H1 (cell line): ENCODE data around the gene AGBL4.

ENCODE experiments used
- CEBPB ChIP-seq: IDR thresholded peaks from 2 replicates; pipeline ENCODE4 v1.6.1; 2012; ENCODE audit warnings: low read depth, low read length
- CHD2 ChIP-seq: IDR thresholded peaks from 2 replicates; pipeline ENCODE4 v1.6.1; 2012; ENCODE audit warnings: low read length, improper control_type of control experiment
- GTF2F1 ChIP-seq: IDR thresholded peaks from 2 replicates; pipeline ENCODE4 v1.6.1; 2012; ENCODE audit warnings: low read depth, low read length, improper control_type of control experiment, borderline replicate concordance
- MAX ChIP-seq: IDR thresholded peaks from 2 replicates; pipeline ENCODE4 v1.6.1; 2012; ENCODE audit warnings: inconsistent platforms
- POLR2A ChIP-seq, 2 experiments: IDR thresholded peaks; 1 replicate in 1 of 2; 2 replicates in 1 of 2; pipeline ENCODE4 v1.6.1; 2011; ENCODE audit warnings: low read depth in 2 of 2, low read length in 2 of 2, mild to moderate bottlenecking in 2 of 2; ENCODE audit errors: control extremely low read depth in 1 of 2
- ZNF274 ChIP-seq: IDR thresholded peaks from 2 replicates; pipeline ENCODE4 v1.7.0; 2012; ENCODE audit warnings: low read length, borderline replicate concordance; ENCODE audit errors: extremely low read depth
- TF ChIP-seq, protein P1 (sequence below): IDR thresholded peaks from 2 replicates; pipeline ENCODE4 v1.6.1; 2012; ENCODE audit warnings: low read length, inconsistent platforms
- TF ChIP-seq, protein P2 (sequence below), 3 experiments: IDR thresholded peaks; 1 replicate in 2 of 3; 2 replicates in 1 of 3; pipeline versions ENCODE4 v1.5.1 to v1.6.1; 2011; ENCODE audit warnings: low read length in 3 of 3, mild to moderate bottlenecking in 3 of 3, inconsistent platforms in 2 of 3, low read depth in 1 of 3, moderate library complexity in 1 of 3; ENCODE audit not compliant: insufficient read depth in 1 of 3; ENCODE audit errors: control extremely low read depth in 1 of 3

DNA sequence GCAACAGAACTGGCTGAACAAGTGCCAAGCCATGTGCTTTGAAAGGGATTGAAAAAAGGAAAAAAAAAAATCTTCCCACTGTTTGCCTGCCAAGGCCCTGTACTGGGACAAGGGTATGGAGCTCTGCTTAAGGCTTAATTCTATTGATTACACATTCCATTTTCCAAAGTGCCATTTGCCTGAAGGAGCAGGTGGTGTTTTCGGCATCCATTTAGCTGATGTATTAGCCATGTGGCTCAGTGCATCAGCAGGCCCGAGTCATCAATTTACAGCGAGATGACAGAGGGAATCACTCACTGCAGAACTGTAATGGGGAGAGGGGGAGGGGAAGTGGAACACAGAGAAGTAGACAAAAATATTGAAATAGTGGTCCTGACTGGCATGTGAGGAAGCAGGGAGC lies 1102.9 kb downstream of the AGBL4 start:
- no peak for TF ChIP-seq CHD2
- no peak for TF ChIP-seq POLR2A (IDR thresholded peaks at IDR 0.05; ENCODE audit: control extremely low read depth in 1 of 2, low read depth in 2 of 2, low read length in 2 of 2)
- TF ChIP-seq, protein P1, sequence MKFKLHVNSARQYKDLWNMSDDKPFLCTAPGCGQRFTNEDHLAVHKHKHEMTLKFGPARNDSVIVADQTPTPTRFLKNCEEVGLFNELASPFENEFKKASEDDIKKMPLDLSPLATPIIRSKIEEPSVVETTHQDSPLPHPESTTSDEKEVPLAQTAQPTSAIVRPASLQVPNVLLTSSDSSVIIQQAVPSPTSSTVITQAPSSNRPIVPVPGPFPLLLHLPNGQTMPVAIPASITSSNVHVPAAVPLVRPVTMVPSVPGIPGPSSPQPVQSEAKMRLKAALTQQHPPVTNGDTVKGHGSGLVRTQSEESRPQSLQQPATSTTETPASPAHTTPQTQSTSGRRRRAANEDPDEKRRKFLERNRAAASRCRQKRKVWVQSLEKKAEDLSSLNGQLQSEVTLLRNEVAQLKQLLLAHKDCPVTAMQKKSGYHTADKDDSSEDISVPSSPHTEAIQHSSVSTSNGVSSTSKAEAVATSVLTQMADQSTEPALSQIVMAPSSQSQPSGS = no peak
- TF ChIP-seq MAX = no peak
- TF ChIP-seq GTF2F1 = no peak
- TF ChIP-seq ZNF274 = no peak
- TF ChIP-seq, protein P2, sequence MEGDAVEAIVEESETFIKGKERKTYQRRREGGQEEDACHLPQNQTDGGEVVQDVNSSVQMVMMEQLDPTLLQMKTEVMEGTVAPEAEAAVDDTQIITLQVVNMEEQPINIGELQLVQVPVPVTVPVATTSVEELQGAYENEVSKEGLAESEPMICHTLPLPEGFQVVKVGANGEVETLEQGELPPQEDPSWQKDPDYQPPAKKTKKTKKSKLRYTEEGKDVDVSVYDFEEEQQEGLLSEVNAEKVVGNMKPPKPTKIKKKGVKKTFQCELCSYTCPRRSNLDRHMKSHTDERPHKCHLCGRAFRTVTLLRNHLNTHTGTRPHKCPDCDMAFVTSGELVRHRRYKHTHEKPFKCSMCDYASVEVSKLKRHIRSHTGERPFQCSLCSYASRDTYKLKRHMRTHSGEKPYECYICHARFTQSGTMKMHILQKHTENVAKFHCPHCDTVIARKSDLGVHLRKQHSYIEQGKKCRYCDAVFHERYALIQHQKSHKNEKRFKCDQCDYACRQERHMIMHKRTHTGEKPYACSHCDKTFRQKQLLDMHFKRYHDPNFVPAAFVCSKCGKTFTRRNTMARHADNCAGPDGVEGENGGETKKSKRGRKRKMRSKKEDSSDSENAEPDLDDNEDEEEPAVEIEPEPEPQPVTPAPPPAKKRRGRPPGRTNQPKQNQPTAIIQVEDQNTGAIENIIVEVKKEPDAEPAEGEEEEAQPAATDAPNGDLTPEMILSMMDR (IDR thresholded peaks at IDR 0.05; ENCODE audit: control extremely low read depth in 1 of 3, insufficient read depth in 1 of 3, low read depth in 1 of 3, low read length in 3 of 3) = no peak
- TF ChIP-seq CEBPB = no peak
